Left forelimb (tissue), 1 donor: Measurements from ENCODE around the gene USPL1.

Experiments used
- DNase-seq: peaks from one replicate; pipeline ENCODE4 v3.0.0-alpha.2; 2018; ENCODE audit warnings: low spot score

USPL1 gene

GRCh38 chr13:30659980-30660379, 42.3 kb downstream of the USPL1 start:
- DNase-seq: no peak

- DNase-seq: no peak
These were observed 43.1 kb downstream of the USPL1 start for GRCh38 chr13:30660796-30661195.

GRCh38 chr13:30664689-30665275, 47.1 kb downstream of the USPL1 start:
- no peak for DNase-seq

GRCh38 chr13:30665638-30666037, 47.9 kb downstream of the USPL1 start:
- no peak for DNase-seq

GRCh38 chr13:30666113-30666512, 48.4 kb downstream of the USPL1 start:
- no peak for DNase-seq

GRCh38 chr13:30667014-30667413, 49.3 kb downstream of the USPL1 start:
- no peak for DNase-seq

- DNase-seq: no peak
These were observed 50.6 kb downstream of the USPL1 start for GRCh38 chr13:30668312-30668711.

- DNase-seq: no peak
These were observed 53.6 kb downstream of the USPL1 start for GRCh38 chr13:30671271-30671815.

- DNase-seq: peak; percentile 92
These were observed 56.2 kb downstream of the USPL1 start for GRCh38 chr13:30673669-30674521.

- DNase-seq: no peak
These were observed 58.0 kb downstream of the USPL1 start for GRCh38 chr13:30675717-30676116.

- no peak for DNase-seq
These were observed 59.0 kb downstream of the USPL1 start for GRCh38 chr13:30676672-30677071.

GRCh38 chr13:30679483-30680330, 62.0 kb downstream of the USPL1 start:
- no peak for DNase-seq

- DNase-seq: no peak
These were observed 64.1 kb downstream of the USPL1 start for GRCh38 chr13:30681843-30682242.

GRCh38 chr13:30685320-30685859, 67.7 kb downstream of the USPL1 start:
- DNase-seq: no peak

GRCh38 chr13:30685987-30686386, 68.3 kb downstream of the USPL1 start:
- no peak for DNase-seq

- no peak for DNase-seq
These were observed 69.9 kb downstream of the USPL1 start for GRCh38 chr13:30687601-30688000.

- no peak for DNase-seq
These were observed 72.0 kb downstream of the USPL1 start for GRCh38 chr13:30689752-30690151.

GRCh38 chr13:30690282-30691188, 72.8 kb downstream of the USPL1 start:
- peak; percentile 82 for DNase-seq

- no peak for DNase-seq
These were observed 74.4 kb downstream of the USPL1 start for GRCh38 chr13:30692113-30692512.

- DNase-seq: no peak
These were observed 78.8 kb downstream of the USPL1 start for GRCh38 chr13:30696278-30697176.
